HG02588 (cell line): ENCODE results near the gene PLAC8L1.

ENCODE experiments used
- ATAC-seq: cut with Tn5 transposase; IDR thresholded peaks from one replicate; pipeline ENCODE4 v1.9.1; 2021; ENCODE audit warnings: mild to moderate bottlenecking, moderate library complexity; ENCODE audit not compliant: unreplicated experiment

The PLAC8L1 gene

GRCh38 chr5:146047396-146047795, 58.0 kb downstream of the PLAC8L1 start:
- no peak for ATAC-seq

GRCh38 chr5:146043722-146044121, 61.7 kb downstream of the PLAC8L1 start:
- no peak for ATAC-seq

DNA sequence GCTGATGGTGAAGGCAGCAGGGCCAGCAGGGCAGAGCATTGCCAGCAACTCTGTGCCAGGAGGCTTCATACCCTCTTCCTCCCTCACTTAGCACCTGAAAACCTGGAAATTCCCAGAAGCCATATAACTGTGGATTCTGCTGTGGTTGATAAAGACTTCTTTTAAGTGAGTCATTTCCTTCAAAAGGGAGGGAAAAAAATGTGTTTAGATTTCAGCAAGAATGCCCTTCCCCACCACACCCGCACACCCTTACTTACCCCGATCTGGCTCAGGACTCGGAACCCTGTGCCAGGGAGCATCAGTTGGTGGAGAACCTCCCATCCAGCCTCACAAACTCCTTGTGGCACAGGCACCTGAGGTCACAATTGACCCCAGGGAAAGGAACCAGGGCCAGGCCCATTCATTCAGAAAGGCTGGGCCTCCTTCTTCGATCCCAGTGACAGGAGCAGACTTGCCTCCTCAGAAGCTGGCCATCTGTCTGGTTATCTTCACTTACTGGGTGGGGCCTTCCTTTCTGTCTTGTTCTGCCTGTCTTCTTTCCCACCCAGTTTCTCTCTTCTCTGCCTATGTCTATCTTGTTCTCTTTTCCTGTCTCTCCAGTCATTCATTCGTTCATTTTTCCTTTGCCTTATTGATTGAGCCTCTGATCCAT, 62.6 kb downstream of the PLAC8L1 start:
- ATAC-seq: no peak

DNA sequence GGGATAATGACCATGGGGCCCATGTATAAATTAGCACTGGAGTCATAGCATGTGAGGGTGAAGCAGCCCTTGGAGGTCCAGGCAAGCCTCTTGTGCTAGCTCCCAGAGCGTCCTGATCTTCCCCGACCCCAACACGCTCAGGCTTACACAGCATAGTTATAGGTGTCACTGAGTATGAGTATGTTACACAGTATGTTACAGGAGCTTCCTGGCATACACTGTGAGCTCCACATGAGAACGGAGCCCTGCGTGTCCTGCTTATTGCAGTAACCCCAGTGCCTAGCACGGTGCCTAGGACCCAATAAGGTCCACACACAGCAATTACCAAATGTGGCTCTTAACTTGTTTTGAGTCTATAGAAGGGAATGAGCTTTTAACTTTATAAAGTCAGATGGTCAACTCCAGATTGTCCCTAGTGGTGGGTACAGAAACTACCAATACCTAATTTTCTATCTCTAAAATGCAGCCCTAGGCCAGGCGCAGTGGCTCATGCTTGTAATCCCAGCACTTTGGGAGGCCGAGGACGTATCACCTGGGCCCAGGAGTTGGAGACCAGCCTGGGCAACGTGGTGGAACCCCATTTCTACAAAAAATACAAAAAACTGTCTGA, 64.1 kb downstream of the PLAC8L1 start:
- no peak for ATAC-seq

- ATAC-seq: no peak
Measured at GRCh38 chr5:146040527-146040926, 64.8 kb downstream of the PLAC8L1 start.

DNA sequence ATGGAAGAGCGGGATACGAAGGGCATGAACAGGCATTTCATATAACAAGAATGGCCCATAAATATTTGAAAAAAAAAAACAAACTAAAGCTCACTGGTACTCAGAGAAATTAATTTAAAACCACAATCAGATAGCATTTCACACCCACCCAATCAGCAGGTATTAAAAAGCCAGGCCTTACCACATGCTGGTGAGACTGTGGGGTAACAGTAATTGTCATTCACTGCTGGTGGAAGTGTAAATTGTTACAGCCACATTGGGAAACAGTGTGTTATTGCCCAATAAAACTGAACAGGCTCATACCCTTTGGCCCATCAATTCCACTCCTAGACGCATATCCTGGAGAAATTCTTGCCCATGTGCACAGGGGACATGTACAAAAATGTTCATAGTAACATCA, 66.0 kb downstream of the PLAC8L1 start:
- no peak for ATAC-seq

DNA sequence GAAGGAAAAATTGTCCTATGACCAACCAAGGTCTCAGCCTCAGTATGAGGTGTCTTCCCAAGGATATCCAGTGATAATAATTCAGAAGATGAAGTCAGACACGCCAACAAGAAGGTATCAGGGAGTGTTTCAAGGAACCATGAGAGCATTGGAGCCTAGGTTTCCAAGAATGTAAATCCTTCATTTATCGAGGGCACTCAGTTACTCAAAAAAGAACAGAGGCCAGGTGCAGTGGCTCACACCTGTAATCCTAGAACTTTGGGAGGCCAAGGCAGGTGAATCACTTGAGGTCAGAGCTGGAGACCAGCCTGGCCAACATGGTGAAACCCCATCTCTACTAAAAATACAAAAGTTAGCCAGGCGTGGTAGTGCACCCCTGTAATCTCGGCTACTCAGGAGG, 70.8 kb downstream of the PLAC8L1 start:
- ATAC-seq: no peak
